Liver (tissue), 9 donors: Measurements from ENCODE around the gene MACROD1. TPM values are rescaled to one million over a fixed set of nuclear protein-coding genes. Genes with fewer than 3 reads are reported as not detected.

Experiments
- DNase-seq: peaks from one replicate; pipeline ENCODE4 v3.0.0-alpha.2; 2017; ENCODE audit warnings: low spot score
- H3K27ac ChIP-seq, 2 donors: one replicate each; pipeline ENCODE4 v1.7.0; 2013; ENCODE audit warnings: inconsistent platforms in 2 of 2, low read length in 2 of 2, control low read depth in 1 of 2, low read depth in 1 of 2, mild to moderate bottlenecking in 1 of 2
- H3K27me3 ChIP-seq, 4 donors: one replicate each; pipeline versions ENCODE4 v1.6.1 to v1.7.0; 2013; ENCODE audit warnings: low read length in 3 of 4, inconsistent platforms in 1 of 4, mild to moderate bottlenecking in 1 of 4, moderate library complexity in 1 of 4; ENCODE audit not compliant: control insufficient read depth in 4 of 4, insufficient read depth in 4 of 4
- H3K36me3 ChIP-seq, 4 donors: one replicate each; pipeline versions ENCODE4 v1.6.1 to v1.7.0; 2013; ENCODE audit warnings: low read length in 3 of 4, mild to moderate bottlenecking in 3 of 4, low read depth in 1 of 4, moderate library complexity in 1 of 4; ENCODE audit not compliant: control insufficient read depth in 4 of 4, insufficient read depth in 3 of 4
- H3K4me1 ChIP-seq, 4 donors: one replicate each; pipeline versions ENCODE4 v1.6.1 to v1.7.0; 2013; ENCODE audit warnings: low read length in 3 of 4, mild to moderate bottlenecking in 3 of 4, moderate library complexity in 1 of 4; ENCODE audit not compliant: control insufficient read depth in 4 of 4, insufficient read depth in 4 of 4
- H3K4me3 ChIP-seq, 3 donors: one replicate each; pipeline versions ENCODE4 v1.6.1 to v1.7.0; 2013; ENCODE audit warnings: low read length in 3 of 3, control low read depth in 1 of 3, low read depth in 1 of 3, mild to moderate bottlenecking in 1 of 3
- H3K9ac ChIP-seq, 2 donors: one replicate each; pipeline ENCODE4 v1.7.0; 2013; ENCODE audit warnings: low read length in 2 of 2, mild to moderate bottlenecking in 2 of 2, moderate library complexity in 2 of 2, control low read depth in 1 of 2, low read depth in 1 of 2
- H3K9me3 ChIP-seq, 4 donors: one replicate each; pipeline versions ENCODE4 v1.6.1 to v1.7.0; 2013; ENCODE audit warnings: low read length in 3 of 4; ENCODE audit not compliant: control insufficient read depth in 4 of 4
- EGR1 ChIP-seq, 2 donors: IDR thresholded peaks; 2 replicates each; pipeline ENCODE4 v1.6.1; 2016 to 2018; ENCODE audit warnings: antibody characterized with exemption in 2 of 2, low read depth in 2 of 2
- FOXA1 ChIP-seq: IDR thresholded peaks from 2 replicates; pipeline ENCODE4 v1.6.1; 2016; ENCODE audit warnings: antibody characterized with exemption
- FOXA2 ChIP-seq: IDR thresholded peaks from 2 replicates; pipeline ENCODE4 v1.6.1; 2016; ENCODE audit warnings: antibody characterized with exemption
- GABPA ChIP-seq, 2 donors: IDR thresholded peaks in 1 of 2; conservative IDR thresholded peaks in 1 of 2; 2 replicates each; pipeline ENCODE4 v1.6.1; 2016; ENCODE audit warnings: antibody characterized with exemption in 2 of 2, mild to moderate bottlenecking in 1 of 2, moderate library complexity in 1 of 2
- HNF4A ChIP-seq, 2 donors: conservative IDR thresholded peaks; 2 replicates each; pipeline ENCODE4 v1.6.1; 2016; ENCODE audit warnings: antibody characterized with exemption in 2 of 2, mild to moderate bottlenecking in 2 of 2
- HNF4G ChIP-seq: IDR thresholded peaks from 2 replicates; pipeline ENCODE4 v1.6.1; 2016; ENCODE audit warnings: antibody characterized with exemption
- JUND ChIP-seq, 2 donors: IDR thresholded peaks; 2 replicates each; pipeline ENCODE4 v1.6.1; 2016; ENCODE audit warnings: antibody characterized with exemption in 2 of 2
- NR2F2 ChIP-seq: IDR thresholded peaks from 2 replicates; pipeline ENCODE4 v1.6.1; 2016; ENCODE audit warnings: antibody characterized with exemption
- RAD21 ChIP-seq, 2 donors: IDR thresholded peaks; 2 replicates each; pipeline ENCODE4 v1.6.1; 2016; ENCODE audit warnings: antibody characterized with exemption in 2 of 2, mild to moderate bottlenecking in 2 of 2
- RXRA ChIP-seq, 2 donors: IDR thresholded peaks; 2 replicates each; pipeline ENCODE4 v1.6.1; 2017 to 2018; ENCODE audit warnings: antibody characterized with exemption in 2 of 2, mild to moderate bottlenecking in 1 of 2
- SP1 ChIP-seq: IDR thresholded peaks from 2 replicates; pipeline ENCODE4 v1.6.1; 2018; ENCODE audit warnings: antibody characterized with exemption, mild to moderate bottlenecking
- TAF1 ChIP-seq: conservative IDR thresholded peaks from 2 replicates; pipeline ENCODE4 v1.6.1; 2016; ENCODE audit warnings: antibody characterized with exemption, mild to moderate bottlenecking
- YY1 ChIP-seq: IDR thresholded peaks from 2 replicates; pipeline ENCODE4 v1.6.1; 2016; ENCODE audit warnings: antibody characterized with exemption, mild to moderate bottlenecking
- WGBS: extraction: QIAGEN DNeasy Blood & Tissue Kit; methylation state at CpG from one replicate; pipeline ENCODE4 v1.1.7; 2013; 5-methylcytosine and 5-hydroxymethylcytosine counted together
- polyA plus RNA-seq, 2 donors: library from polyadenylated mRNA; stranded (reverse) in 1 of 2; unstranded in 1 of 2; fragments of 200-250 nt in 1 of 2; fragments of >200 nt in 1 of 2; fragmentation: Nextera tagmentation in 1 of 2; extraction: Ambion mirVana in 1 of 2; gene quantifications; one replicate each; pipeline versions ENCODE4 v1.2.1 to v1.2.3, GENCODE V29; 2013 to 2015
- total RNA-seq, 2 donors: library from RNA; depleted of rRNA; stranded (reverse); fragments of >200 nt; gene quantifications; one replicate each; pipeline ENCODE4 v1.2.3, GENCODE V29; 2014
- TF ChIP-seq, protein P1 (sequence below): IDR thresholded peaks from 2 replicates; pipeline ENCODE4 v1.6.1; 2016; ENCODE audit warnings: antibody characterized with exemption
- TF ChIP-seq, protein P2 (sequence below): fragments of 150-350 bp; IDR thresholded peaks from 2 replicates; pipeline ENCODE4 v1.5.1; 2017; ENCODE audit warnings: improper control_type of control experiment, low read depth, low read length; ENCODE audit not compliant: missing input control
- TF ChIP-seq, protein P3 (sequence below): IDR thresholded peaks from 2 replicates; pipeline ENCODE4 v1.6.1; 2016; ENCODE audit warnings: antibody characterized with exemption
- TF ChIP-seq, protein P4 (sequence below): IDR thresholded peaks from 2 replicates; pipeline ENCODE4 v1.6.1; 2016; ENCODE audit warnings: antibody characterized with exemption, mild to moderate bottlenecking
- donor health status: healthy.
- donor health status: healthy.
- donor health status: healthy.
- donor health status: healthy.
- donor health status: healthy.

Gene MACROD1
- total and polyA plus RNA-seq, 4 donors, result 8.9 to 25.9 (median 13.1) TPM

DNA sequence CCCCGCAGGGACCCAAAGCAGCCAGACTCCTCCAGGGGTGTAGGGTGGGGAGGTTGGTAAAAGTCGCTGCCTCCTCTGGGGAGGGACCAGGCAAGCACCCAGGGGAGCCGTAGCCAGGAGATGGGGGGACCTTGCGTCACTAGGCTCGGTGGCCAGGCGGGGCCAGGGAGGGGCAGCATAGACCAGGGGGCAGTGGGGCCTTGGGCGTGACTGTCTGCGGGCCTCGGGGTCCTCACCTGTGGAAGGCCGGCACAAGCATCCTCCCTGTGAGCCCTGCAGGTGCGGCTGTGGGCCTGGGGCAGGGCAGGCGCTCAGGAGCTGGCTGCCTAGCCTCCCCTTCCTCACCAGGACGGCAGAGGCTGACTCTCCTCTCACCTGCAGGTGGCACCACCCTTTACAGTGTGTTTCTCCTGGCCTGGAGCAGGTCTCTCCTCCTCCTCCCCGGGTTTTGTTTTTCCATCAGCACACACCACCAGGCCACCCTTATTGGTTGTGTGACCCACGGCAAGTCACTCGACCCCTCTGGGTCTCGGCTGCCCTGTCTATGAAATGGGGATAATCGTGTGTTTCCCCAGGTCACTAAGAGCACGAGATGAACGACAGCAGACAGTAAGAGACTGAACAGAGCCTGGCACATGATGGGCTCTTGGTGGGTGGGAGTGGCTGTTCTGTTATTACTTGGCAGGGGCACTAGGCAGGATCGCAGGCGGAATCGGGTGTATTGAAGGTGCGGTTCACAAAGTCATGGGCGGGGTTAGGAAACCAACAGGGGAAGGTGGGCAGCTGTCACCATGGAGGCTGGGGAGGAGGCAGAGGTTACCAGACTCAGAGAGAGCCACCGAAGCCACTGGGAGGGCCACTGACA is 77.5 kb downstream of the MACROD1 start:
- DNase-seq, result no peak
- 90% methylated on average over 26 of the region's 26 CpGs for WGBS
- no peak overlapping the region for H3K27ac ChIP-seq
- no peaks in the 10 kb centered on the region for H3K27me3 ChIP-seq
- H3K4me3 ChIP-seq, result no peak overlapping the region
- H3K9ac ChIP-seq, result no peak overlapping the region
- no peak for TF ChIP-seq SP1
- no peak for TF ChIP-seq YY1
- peak in 1 of 2 donors; percentile 4 for TF ChIP-seq RAD21 (IDR thresholded peaks at IDR 0.05)
- no peaks in the 10 kb centered on the region for H3K36me3 ChIP-seq
- peaks cover 15 to 50% (median 33%) of the 10 kb centered on the region in 4 donors for H3K4me1 ChIP-seq
- H3K9me3 ChIP-seq, result no peaks in the 10 kb centered on the region

DNA sequence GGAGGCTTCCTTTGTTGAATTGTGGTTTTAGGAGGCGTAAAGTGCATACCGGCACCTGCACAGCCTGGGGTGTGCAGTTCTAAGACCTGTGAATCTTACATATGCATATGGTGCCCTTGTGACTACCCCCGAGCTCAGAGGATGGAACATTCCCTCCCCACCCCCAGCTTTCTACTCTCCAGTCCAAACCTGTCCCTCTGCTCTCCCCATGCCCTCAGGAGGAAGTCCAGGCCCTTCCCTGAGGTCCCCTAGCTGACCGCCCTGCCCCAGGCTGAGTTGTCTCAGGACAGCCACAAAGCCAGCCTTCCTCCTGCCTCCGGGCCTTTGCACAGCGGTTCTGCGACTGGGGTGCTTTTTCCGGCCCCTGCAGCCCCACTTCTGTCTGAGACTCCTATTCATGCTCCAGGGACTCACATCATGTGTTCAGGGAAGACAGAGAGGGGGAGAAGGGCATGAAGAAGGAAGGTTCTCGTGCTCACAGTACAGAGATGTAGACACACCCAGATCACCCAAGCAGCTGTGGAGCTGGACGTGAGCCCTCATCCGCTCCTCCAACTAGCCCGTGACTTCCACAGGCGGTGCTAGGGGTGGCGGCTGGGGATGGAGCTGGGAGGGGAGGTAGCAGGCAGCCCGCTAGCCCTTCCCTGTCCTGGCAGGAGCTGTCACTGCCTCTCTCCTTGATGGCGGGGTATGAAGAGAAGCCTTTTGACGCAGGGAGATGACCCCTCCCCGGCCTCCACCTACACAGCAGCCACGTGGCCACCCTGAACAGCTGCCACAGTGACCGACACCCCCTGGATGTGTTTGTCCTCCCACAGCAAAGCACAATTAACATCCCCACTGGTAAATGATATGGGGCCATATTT is 79.4 kb downstream of the MACROD1 start:
- DNase-seq, result no peak
- no peaks in the 10 kb centered on the region for H3K9me3 ChIP-seq
- peaks cover 14 to 32% (median 18%) of the 10 kb centered on the region in 4 donors for H3K4me1 ChIP-seq
- H3K36me3 ChIP-seq, result no peaks in the 10 kb centered on the region
- H3K27me3 ChIP-seq, result no peaks in the 10 kb centered on the region
- H3K4me3 ChIP-seq, result no peak overlapping the region
- no peak overlapping the region for H3K9ac ChIP-seq
- TF ChIP-seq, protein P1, sequence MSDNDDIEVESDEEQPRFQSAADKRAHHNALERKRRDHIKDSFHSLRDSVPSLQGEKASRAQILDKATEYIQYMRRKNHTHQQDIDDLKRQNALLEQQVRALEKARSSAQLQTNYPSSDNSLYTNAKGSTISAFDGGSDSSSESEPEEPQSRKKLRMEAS, result no peak
- TF ChIP-seq, protein P2, sequence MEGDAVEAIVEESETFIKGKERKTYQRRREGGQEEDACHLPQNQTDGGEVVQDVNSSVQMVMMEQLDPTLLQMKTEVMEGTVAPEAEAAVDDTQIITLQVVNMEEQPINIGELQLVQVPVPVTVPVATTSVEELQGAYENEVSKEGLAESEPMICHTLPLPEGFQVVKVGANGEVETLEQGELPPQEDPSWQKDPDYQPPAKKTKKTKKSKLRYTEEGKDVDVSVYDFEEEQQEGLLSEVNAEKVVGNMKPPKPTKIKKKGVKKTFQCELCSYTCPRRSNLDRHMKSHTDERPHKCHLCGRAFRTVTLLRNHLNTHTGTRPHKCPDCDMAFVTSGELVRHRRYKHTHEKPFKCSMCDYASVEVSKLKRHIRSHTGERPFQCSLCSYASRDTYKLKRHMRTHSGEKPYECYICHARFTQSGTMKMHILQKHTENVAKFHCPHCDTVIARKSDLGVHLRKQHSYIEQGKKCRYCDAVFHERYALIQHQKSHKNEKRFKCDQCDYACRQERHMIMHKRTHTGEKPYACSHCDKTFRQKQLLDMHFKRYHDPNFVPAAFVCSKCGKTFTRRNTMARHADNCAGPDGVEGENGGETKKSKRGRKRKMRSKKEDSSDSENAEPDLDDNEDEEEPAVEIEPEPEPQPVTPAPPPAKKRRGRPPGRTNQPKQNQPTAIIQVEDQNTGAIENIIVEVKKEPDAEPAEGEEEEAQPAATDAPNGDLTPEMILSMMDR, result no peak
- no peak for TF ChIP-seq RAD21 (IDR thresholded peaks at IDR 0.05)
- TF ChIP-seq FOXA1, result no peak
- TF ChIP-seq GABPA (IDR thresholded peaks at IDR 0.05 in 1 of 2, conservative IDR thresholded peaks at IDR 0.05 in 1 of 2), result no peak
- no peak for TF ChIP-seq YY1
- TF ChIP-seq NR2F2, result no peak
- TF ChIP-seq FOXA2, result no peak
- TF ChIP-seq EGR1 (IDR thresholded peaks at IDR 0.05; ENCODE audit: low read depth in 2 of 2), result no peak
- H3K27ac ChIP-seq, result no peak overlapping the region
- WGBS, result 85% methylated on average over 20 of the region's 20 CpGs

DNA sequence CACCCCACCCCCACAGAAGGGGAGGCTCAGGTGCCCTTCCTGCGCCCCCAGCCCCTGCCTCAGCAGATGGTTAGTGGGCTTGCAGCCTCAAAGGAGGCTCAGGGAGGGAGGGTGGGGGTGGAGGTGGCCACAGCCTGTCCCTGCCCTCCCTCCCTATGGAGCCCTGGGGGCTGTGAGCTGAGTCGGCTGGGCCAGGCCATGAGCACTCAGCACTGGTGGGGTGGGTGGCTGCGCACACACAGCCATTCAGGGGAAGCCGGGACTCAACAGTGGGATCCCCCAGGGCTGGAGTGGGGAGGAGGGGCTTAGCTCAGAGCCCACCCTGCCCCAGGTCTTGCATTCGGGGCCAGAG is 80.0 kb downstream of the MACROD1 start:
- no peak overlapping the region for H3K4me3 ChIP-seq
- peaks cover 14 to 27% (median 17%) of the 10 kb centered on the region in 4 donors for H3K4me1 ChIP-seq
- no peaks in the 10 kb centered on the region for H3K27me3 ChIP-seq
- H3K27ac ChIP-seq, result peak overlapping the region in 1 of 2 donors; percentile 73
- H3K9me3 ChIP-seq, result no peaks in the 10 kb centered on the region
- 94% methylated on average over 5 of the region's 5 CpGs for WGBS
- H3K36me3 ChIP-seq, result no peaks in the 10 kb centered on the region
- no peak for DNase-seq
- H3K9ac ChIP-seq, result no peak overlapping the region
- TF ChIP-seq SP1 (no peak), FOXA1 (no peak), HNF4A (conservative IDR thresholded peaks at IDR 0.05) (no peak), RXRA (IDR thresholded peaks at IDR 0.05) (no peak), FOXA2 (no peak), YY1 (no peak), JUND (IDR thresholded peaks at IDR 0.05) (no peak), EGR1 (IDR thresholded peaks at IDR 0.05; ENCODE audit: low read depth in 2 of 2) (no peak), HNF4G (no peak), TAF1 (no peak), NR2F2 (no peak), RAD21 (IDR thresholded peaks at IDR 0.05) (no peak), GABPA (IDR thresholded peaks at IDR 0.05 in 1 of 2, conservative IDR thresholded peaks at IDR 0.05 in 1 of 2) (no peak)
- TF ChIP-seq, protein P3, sequence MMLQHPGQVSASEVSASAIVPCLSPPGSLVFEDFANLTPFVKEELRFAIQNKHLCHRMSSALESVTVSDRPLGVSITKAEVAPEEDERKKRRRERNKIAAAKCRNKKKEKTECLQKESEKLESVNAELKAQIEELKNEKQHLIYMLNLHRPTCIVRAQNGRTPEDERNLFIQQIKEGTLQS, result no peak
- TF ChIP-seq, protein P1, result no peak
- TF ChIP-seq, protein P4, sequence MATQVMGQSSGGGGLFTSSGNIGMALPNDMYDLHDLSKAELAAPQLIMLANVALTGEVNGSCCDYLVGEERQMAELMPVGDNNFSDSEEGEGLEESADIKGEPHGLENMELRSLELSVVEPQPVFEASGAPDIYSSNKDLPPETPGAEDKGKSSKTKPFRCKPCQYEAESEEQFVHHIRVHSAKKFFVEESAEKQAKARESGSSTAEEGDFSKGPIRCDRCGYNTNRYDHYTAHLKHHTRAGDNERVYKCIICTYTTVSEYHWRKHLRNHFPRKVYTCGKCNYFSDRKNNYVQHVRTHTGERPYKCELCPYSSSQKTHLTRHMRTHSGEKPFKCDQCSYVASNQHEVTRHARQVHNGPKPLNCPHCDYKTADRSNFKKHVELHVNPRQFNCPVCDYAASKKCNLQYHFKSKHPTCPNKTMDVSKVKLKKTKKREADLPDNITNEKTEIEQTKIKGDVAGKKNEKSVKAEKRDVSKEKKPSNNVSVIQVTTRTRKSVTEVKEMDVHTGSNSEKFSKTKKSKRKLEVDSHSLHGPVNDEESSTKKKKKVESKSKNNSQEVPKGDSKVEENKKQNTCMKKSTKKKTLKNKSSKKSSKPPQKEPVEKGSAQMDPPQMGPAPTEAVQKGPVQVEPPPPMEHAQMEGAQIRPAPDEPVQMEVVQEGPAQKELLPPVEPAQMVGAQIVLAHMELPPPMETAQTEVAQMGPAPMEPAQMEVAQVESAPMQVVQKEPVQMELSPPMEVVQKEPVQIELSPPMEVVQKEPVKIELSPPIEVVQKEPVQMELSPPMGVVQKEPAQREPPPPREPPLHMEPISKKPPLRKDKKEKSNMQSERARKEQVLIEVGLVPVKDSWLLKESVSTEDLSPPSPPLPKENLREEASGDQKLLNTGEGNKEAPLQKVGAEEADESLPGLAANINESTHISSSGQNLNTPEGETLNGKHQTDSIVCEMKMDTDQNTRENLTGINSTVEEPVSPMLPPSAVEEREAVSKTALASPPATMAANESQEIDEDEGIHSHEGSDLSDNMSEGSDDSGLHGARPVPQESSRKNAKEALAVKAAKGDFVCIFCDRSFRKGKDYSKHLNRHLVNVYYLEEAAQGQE, result no peak
